CD4-positive, alpha-beta T cell (primary cell): ENCODE results near the gene COL18A1. TPM values are rescaled to one million over a fixed set of nuclear protein-coding genes. Genes with fewer than 3 reads are reported as not detected.

Experiments used
- ATAC-seq: fragments of 200-7000 bp; cut with Tn5 transposase; one replicate; pipeline ENCODE4 v1.10.0; 2022; ENCODE audit warnings: mild to moderate bottlenecking; ENCODE audit not compliant: poor library complexity
- CTCF ChIA-PET: fragments of 350-600 bp; sonication (Branson Sonifier 250); formaldehyde crosslinking; loops from one replicate; lab custom pipeline; 2021; ENCODE audit warnings: antibody characterized with exemption, inconsistent platforms; lab: Charles Lee
- POLR2A ChIA-PET: fragments of 350-600 bp; sonication (Branson Sonifier 250); formaldehyde crosslinking; loops from one replicate; lab custom pipeline; 2021; ENCODE audit warnings: antibody characterized with exemption, inconsistent platforms; lab: Charles Lee
- DNase-seq, 14 experiments: peaks; one replicate each; pipeline ENCODE4 v3.0.0-alpha.2; 2013 to 2020; ENCODE audit warnings: mixed read lengths in 2 of 14
- H3K27ac ChIP-seq, 2 donors: one replicate each; pipeline versions ENCODE4 v1.5.1 to v1.7.0; 2013; ENCODE audit warnings: low read length in 2 of 2, low read depth in 1 of 2, mild to moderate bottlenecking in 1 of 2
- H3K27me3 ChIP-seq, 2 experiments: 1 replicate in 1 of 2; 2 replicates in 1 of 2; pipeline versions ENCODE4 v1.6.1 to v1.7.0; 2013; ENCODE audit warnings: low read length in 2 of 2, control low read depth in 1 of 2, mild to moderate bottlenecking in 1 of 2, moderate library complexity in 1 of 2; ENCODE audit not compliant: insufficient read depth in 2 of 2, control insufficient read depth in 1 of 2
- H3K36me3 ChIP-seq: one replicate; pipeline ENCODE4 v1.6.1; 2013; ENCODE audit warnings: low read length, control low read depth; ENCODE audit not compliant: insufficient read depth
- H3K4me1 ChIP-seq: one replicate; pipeline ENCODE4 v1.6.1; 2013; ENCODE audit warnings: low read length, control low read depth; ENCODE audit not compliant: insufficient read depth
- H3K4me3 ChIP-seq: one replicate; pipeline ENCODE4 v1.5.1; 2013; ENCODE audit warnings: mild to moderate bottlenecking, low read length, moderate library complexity
- H3K9me3 ChIP-seq, 2 experiments: 1 replicate in 1 of 2; 2 replicates in 1 of 2; pipeline versions ENCODE4 v1.6.1 to v1.7.0; 2013; ENCODE audit warnings: low read length in 2 of 2, mild to moderate bottlenecking in 2 of 2, control low read depth in 1 of 2, moderate library complexity in 1 of 2; ENCODE audit not compliant: control insufficient read depth in 1 of 2, insufficient read depth in 1 of 2
- H3K27ac Mint-ChIP-seq: one replicate; pipeline ENCODE4 v1.8.0; 2020; ENCODE audit warnings: mixed read lengths
- H3K27me3 Mint-ChIP-seq: one replicate; pipeline ENCODE4 v1.8.0; 2021; ENCODE audit warnings: mixed read lengths
- H3K36me3 Mint-ChIP-seq: one replicate; pipeline ENCODE4 v1.8.0; 2021; ENCODE audit warnings: low read depth, mixed read lengths
- H3K4me1 Mint-ChIP-seq: one replicate; pipeline ENCODE4 v1.8.0; 2021; ENCODE audit warnings: low read depth, mixed read lengths
- H3K4me3 Mint-ChIP-seq: one replicate; pipeline ENCODE4 v1.8.0; 2020; ENCODE audit warnings: mild to moderate bottlenecking, mixed read lengths
- H3K9me3 Mint-ChIP-seq: one replicate; pipeline ENCODE4 v1.8.0; 2020; ENCODE audit warnings: mixed read lengths
- intact Hi-C, 2 experiments: fragments of 100-400 bp; cut with DNase I in 1 of 2; cut with micrococcal nuclease in 1 of 2; formaldehyde crosslinking; loops; one replicate each; pipeline versions ENCODE4 v1.15.1 to v1.9.0; 2023 to 2025; cut with DNase I, micrococcal nuclease
- total RNA-seq, 174 experiments: library from RNA in 2 of 174; stranded (reverse) in 2 of 174; gene quantifications; one replicate each; pipeline ENCODE4 v1.2.3 and lab custom pipeline; 2021 to 2026
- TF ChIP-seq, protein P1 (sequence below): fragments of 200-600 bp; IDR thresholded peaks from one replicate; pipeline ENCODE4 v1.8.0; 2022; ENCODE audit warnings: antibody characterized with exemption, mild to moderate bottlenecking

Gene COL18A1
- total RNA-seq, 2 experiments from 2014 or later, result 15.2 to 16.0 TPM

DNA sequence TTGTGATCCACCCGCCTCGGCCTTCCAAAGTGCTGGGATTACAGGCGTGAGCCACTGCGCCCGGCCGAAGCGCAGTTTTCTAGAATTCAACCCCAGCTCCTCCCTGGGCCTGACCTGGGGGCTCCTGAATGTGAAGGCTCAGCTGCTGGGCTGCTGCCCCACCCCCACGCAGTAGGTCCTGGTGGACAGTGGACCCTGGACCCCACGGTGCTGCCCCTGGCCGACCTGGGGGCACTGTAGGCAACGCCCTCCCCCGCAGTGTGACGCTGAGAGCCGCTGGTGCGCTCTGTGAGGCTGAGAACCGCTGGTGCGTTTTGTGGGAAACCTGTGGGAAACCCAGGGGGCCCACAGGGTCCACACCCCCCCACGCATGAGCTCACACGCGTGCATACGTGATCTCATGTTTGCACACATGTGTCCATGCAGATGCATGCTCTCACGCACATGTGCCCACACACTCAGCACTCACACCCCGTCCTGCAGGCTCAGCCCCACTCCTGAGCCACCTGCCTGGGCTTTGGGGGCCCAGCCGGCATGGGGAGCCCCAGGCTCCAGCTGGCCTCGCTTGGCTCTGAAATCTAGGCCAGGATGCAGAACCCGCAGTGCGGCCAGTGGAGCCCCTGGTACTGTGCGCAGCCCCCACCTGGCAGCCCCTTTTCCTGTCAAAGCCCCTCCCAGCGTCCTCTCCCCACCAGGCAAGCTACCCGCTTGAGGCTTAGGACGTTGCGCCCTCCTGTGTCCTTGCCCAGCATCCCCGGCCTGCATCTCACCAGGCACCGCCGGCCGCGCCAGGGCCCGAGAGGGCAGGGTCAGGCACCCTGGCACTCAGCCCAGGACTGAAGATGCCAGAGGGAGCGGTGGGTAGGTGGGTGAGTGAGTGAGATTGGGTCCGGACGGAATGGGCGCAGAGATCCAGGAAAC is 67.7 kb downstream of the COL18A1 start:
- TF ChIP-seq, protein P1, sequence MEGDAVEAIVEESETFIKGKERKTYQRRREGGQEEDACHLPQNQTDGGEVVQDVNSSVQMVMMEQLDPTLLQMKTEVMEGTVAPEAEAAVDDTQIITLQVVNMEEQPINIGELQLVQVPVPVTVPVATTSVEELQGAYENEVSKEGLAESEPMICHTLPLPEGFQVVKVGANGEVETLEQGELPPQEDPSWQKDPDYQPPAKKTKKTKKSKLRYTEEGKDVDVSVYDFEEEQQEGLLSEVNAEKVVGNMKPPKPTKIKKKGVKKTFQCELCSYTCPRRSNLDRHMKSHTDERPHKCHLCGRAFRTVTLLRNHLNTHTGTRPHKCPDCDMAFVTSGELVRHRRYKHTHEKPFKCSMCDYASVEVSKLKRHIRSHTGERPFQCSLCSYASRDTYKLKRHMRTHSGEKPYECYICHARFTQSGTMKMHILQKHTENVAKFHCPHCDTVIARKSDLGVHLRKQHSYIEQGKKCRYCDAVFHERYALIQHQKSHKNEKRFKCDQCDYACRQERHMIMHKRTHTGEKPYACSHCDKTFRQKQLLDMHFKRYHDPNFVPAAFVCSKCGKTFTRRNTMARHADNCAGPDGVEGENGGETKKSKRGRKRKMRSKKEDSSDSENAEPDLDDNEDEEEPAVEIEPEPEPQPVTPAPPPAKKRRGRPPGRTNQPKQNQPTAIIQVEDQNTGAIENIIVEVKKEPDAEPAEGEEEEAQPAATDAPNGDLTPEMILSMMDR, result no peak
- no peak overlapping the region for H3K27ac ChIP-seq
- H3K9me3 ChIP-seq, result no peaks in the 10 kb centered on the region
- no peaks in the 10 kb centered on the region for H3K9me3 Mint-ChIP-seq
- H3K4me1 Mint-ChIP-seq, result peaks cover 20% of the 10 kb centered on the region
- H3K4me3 ChIP-seq, result no peak overlapping the region
- no peaks in the 10 kb centered on the region for H3K36me3 Mint-ChIP-seq
- intact Hi-C loops, result no loop called here
- no peaks in the 10 kb centered on the region for H3K27me3 ChIP-seq
- CTCF ChIA-PET, result no interaction called here
- H3K27me3 Mint-ChIP-seq, result no peaks in the 10 kb centered on the region
- no peak overlapping the region for H3K27ac Mint-ChIP-seq
- no peaks in the 10 kb centered on the region for H3K36me3 ChIP-seq
- POLR2A ChIA-PET, result no interaction called here
- no peak for ATAC-seq
- H3K4me3 Mint-ChIP-seq, result no peak overlapping the region
- DNase-seq, result no peak
- peaks cover 50% of the 10 kb centered on the region for H3K4me1 ChIP-seq

GRCh38 chr21:45473496-45474322 is 68.7 kb downstream of the COL18A1 start:
- Histone ChIP-seq H3K9me3 (no peaks in the 10 kb centered on the region), H3K27me3 (no peaks in the 10 kb centered on the region), H3K36me3 (no peaks in the 10 kb centered on the region), H3K4me1 (peaks cover 60% of the 10 kb centered on the region), H3K27ac (no peak overlapping the region), H3K4me3 (no peak overlapping the region)
- Mint-ChIP-seq H3K27me3 (no peaks in the 10 kb centered on the region), H3K4me3 (no peak overlapping the region), H3K4me1 (peaks cover 29% of the 10 kb centered on the region), H3K27ac (peak overlapping the region; percentile 38), H3K9me3 (no peaks in the 10 kb centered on the region), H3K36me3 (no peaks in the 10 kb centered on the region)
- TF ChIP-seq, protein P1, result no peak
- ATAC-seq, result no peak
- ChIA-PET CTCF (no interaction called here), POLR2A (no interaction called here)
- DNase-seq, result no peak
- intact Hi-C loops, result no loop called here

- no peaks in the 10 kb centered on the region for H3K36me3 Mint-ChIP-seq
- intact Hi-C loops, result no loop called here
- Histone ChIP-seq H3K27ac (no peak overlapping the region), H3K4me3 (no peak overlapping the region), H3K4me1 (peaks cover 68% of the 10 kb centered on the region), H3K27me3 (no peaks in the 10 kb centered on the region), H3K36me3 (no peaks in the 10 kb centered on the region), H3K9me3 (no peaks in the 10 kb centered on the region)
- no peak overlapping the region for H3K4me3 Mint-ChIP-seq
- no peaks in the 10 kb centered on the region for H3K9me3 Mint-ChIP-seq
- H3K27me3 Mint-ChIP-seq, result no peaks in the 10 kb centered on the region
- H3K4me1 Mint-ChIP-seq, result peaks cover 36% of the 10 kb centered on the region
- CTCF ChIA-PET, result no interaction called here
- no peak for ATAC-seq
- TF ChIP-seq, protein P1, result no peak
- POLR2A ChIA-PET, result no interaction called here
- peak overlapping the region; percentile 38 for H3K27ac Mint-ChIP-seq
- DNase-seq, result no peak
Observed at GRCh38 chr21:45474323-45474950, 69.5 kb downstream of the COL18A1 start.
